Loucy (cell line): ENCODE results near the gene MYO9A.

Experiments
- H2AFZ ChIP-seq: fragments of 200-600 bp; sonication (generic); 2 replicates; pipeline ENCODE4 v1.6.0; 2016; ENCODE audit warnings: antibody characterized with exemption, mild to moderate bottlenecking, low read length, moderate library complexity
- H3F3A ChIP-seq: fragments of 200-600 bp; 2 replicates; pipeline ENCODE4 v1.6.0; 2016; ENCODE audit warnings: antibody characterized with exemption, low read depth, mild to moderate bottlenecking
- H3K27me3 ChIP-seq: fragments of 200-600 bp; sonication (generic); 2 replicates; pipeline ENCODE4 v1.6.1; 2014; ENCODE audit warnings: low read length, mild to moderate bottlenecking; ENCODE audit not compliant: insufficient read depth, poor library complexity, severe bottlenecking
- H3K36me3 ChIP-seq: fragments of 200-600 bp; sonication (generic); 2 replicates; pipeline ENCODE4 v1.6.1; 2016; ENCODE audit warnings: low read length; ENCODE audit not compliant: insufficient read depth
- H3K4me1 ChIP-seq: fragments of 200-600 bp; sonication (generic); 2 replicates; pipeline ENCODE4 v1.5.1; 2014; ENCODE audit warnings: low read length, mild to moderate bottlenecking; ENCODE audit not compliant: insufficient read depth, poor library complexity, severe bottlenecking
- H3K4me2 ChIP-seq: fragments of 200-600 bp; sonication (generic); 2 replicates; pipeline ENCODE4 v1.6.0; 2014; ENCODE audit warnings: antibody characterized with exemption, low read length, low read depth, mild to moderate bottlenecking; ENCODE audit not compliant: poor library complexity, severe bottlenecking
- H3K4me3 ChIP-seq: fragments of 200-600 bp; sonication (generic); 2 replicates; pipeline ENCODE4 v1.5.1; 2014; ENCODE audit warnings: low read length, mild to moderate bottlenecking, mixed read lengths; ENCODE audit not compliant: poor library complexity, severe bottlenecking
- H3K79me2 ChIP-seq: fragments of 200-600 bp; sonication (generic); 2 replicates; pipeline ENCODE4 v1.6.1; 2014; ENCODE audit warnings: low read length; ENCODE audit not compliant: insufficient read depth
- H3K9ac ChIP-seq: fragments of 200-600 bp; sonication (generic); 2 replicates; pipeline ENCODE4 v1.6.0; 2014; ENCODE audit warnings: mild to moderate bottlenecking, low read depth, low read length, moderate library complexity; ENCODE audit not compliant: poor library complexity, severe bottlenecking
- H3K9me2 ChIP-seq: fragments of 200-600 bp; sonication (generic); replicated peaks from 2 replicates; pipeline ENCODE4 v1.6.1; 2016; ENCODE audit warnings: low read depth, low read length, mixed read lengths
- H3K9me3 ChIP-seq: fragments of 200-600 bp; sonication (generic); 2 replicates; pipeline ENCODE4 v1.6.1; 2014; ENCODE audit warnings: mild to moderate bottlenecking, antibody characterized with exemption, low read length, low read depth; ENCODE audit not compliant: insufficient read depth
- H4K20me1 ChIP-seq: fragments of 200-600 bp; sonication (generic); 2 replicates; pipeline ENCODE4 v1.6.0; 2014; ENCODE audit warnings: antibody characterized with exemption, low read length, mild to moderate bottlenecking; ENCODE audit not compliant: insufficient read depth, poor library complexity, severe bottlenecking
- EZH2phosphoT487 ChIP-seq: fragments of 200-600 bp; IDR thresholded peaks from 2 replicates; pipeline ENCODE4 v1.6.1; 2018; ENCODE audit warnings: antibody characterized with exemption, mild to moderate bottlenecking, moderate library complexity, borderline replicate concordance
- TF ChIP-seq, protein P1 (sequence below): fragments of 200-600 bp; sonication (generic); conservative IDR thresholded peaks from 2 replicates; pipeline ENCODE4 v1.5.1; 2014; ENCODE audit warnings: mild to moderate bottlenecking, antibody characterized with exemption, low read length

MYO9A gene

GRCh38 chr15:72034351-72034750 lies 83.6 kb downstream of the MYO9A start:
- Histone ChIP-seq H3K27me3 (no peaks in the 10 kb centered on the region), H3K36me3 (peaks cover 15% of the 10 kb centered on the region; the same call in 1 of the 2 replicates), H3K9me2 (no peaks in the 10 kb centered on the region), H4K20me1 (peaks cover 3% of the 10 kb centered on the region), H3K4me2 (no peak overlapping the region), H3K79me2 (peaks cover 41% of the 10 kb centered on the region), H3K9ac (no peak overlapping the region), H3F3A (no peaks in the 10 kb centered on the region), H3K4me1 (no peaks in the 10 kb centered on the region), H2AFZ (no peak overlapping the region), H3K4me3 (no peak overlapping the region), H3K9me3 (peaks cover 9% of the 10 kb centered on the region; the same call in 1 of the 2 replicates)
- TF ChIP-seq EZH2phosphoT487 = no peak
- TF ChIP-seq, protein P1, sequence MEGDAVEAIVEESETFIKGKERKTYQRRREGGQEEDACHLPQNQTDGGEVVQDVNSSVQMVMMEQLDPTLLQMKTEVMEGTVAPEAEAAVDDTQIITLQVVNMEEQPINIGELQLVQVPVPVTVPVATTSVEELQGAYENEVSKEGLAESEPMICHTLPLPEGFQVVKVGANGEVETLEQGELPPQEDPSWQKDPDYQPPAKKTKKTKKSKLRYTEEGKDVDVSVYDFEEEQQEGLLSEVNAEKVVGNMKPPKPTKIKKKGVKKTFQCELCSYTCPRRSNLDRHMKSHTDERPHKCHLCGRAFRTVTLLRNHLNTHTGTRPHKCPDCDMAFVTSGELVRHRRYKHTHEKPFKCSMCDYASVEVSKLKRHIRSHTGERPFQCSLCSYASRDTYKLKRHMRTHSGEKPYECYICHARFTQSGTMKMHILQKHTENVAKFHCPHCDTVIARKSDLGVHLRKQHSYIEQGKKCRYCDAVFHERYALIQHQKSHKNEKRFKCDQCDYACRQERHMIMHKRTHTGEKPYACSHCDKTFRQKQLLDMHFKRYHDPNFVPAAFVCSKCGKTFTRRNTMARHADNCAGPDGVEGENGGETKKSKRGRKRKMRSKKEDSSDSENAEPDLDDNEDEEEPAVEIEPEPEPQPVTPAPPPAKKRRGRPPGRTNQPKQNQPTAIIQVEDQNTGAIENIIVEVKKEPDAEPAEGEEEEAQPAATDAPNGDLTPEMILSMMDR = no peak

DNA sequence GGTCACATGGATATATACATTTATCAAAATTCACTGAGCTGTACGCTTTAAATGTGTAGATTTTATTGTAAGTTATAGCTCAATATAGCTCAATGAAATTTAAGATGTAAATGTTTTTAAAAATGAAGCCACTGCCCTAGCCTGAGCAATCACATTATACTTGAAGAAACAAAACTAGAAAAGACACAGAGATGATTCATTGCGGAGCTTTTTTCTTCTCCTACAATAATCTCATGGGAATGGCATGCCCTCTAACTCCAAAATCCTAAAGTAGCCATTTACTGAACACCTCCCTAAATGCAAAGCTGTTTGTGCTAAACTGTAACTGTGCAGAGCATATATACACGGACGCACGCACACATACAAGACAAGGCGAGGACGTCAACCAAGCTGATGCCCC lies 84.2 kb downstream of the MYO9A start:
- Histone ChIP-seq H2AFZ (no peak overlapping the region), H3K9me3 (peaks cover 9% of the 10 kb centered on the region; the same call in 1 of the 2 replicates), H4K20me1 (peaks cover 3% of the 10 kb centered on the region), H3K36me3 (peaks cover 15% of the 10 kb centered on the region; the same call in 1 of the 2 replicates), H3K27me3 (no peaks in the 10 kb centered on the region), H3K79me2 (peaks cover 41% of the 10 kb centered on the region), H3K4me1 (no peaks in the 10 kb centered on the region), H3K4me2 (no peak overlapping the region), H3K4me3 (no peak overlapping the region), H3K9ac (no peak overlapping the region), H3K9me2 (no peaks in the 10 kb centered on the region), H3F3A (no peaks in the 10 kb centered on the region)
- TF ChIP-seq, protein P1 = no peak
- TF ChIP-seq EZH2phosphoT487 = no peak

DNA sequence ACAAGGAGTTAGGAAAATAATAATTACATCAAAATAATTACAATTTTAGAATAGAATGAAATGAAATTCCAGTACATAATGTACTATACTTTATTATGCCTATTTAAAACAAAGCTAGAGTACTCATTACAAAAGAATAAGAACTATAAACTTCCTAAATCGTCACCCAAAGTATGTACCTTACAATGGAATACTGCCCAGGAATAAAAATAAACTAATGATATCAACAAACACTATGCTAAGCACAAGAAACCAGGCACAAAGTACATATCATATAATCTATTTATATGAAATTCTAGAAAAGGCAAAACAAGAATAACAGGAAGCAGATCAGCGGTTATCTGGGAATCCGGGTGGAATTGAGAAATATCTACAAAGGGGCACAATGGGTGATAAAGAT lies 84.7 kb downstream of the MYO9A start:
- H2AFZ ChIP-seq = no peak overlapping the region
- peaks cover 38% of the 10 kb centered on the region for H3K79me2 ChIP-seq
- H3K4me1 ChIP-seq = no peaks in the 10 kb centered on the region
- no peak overlapping the region for H3K4me2 ChIP-seq
- no peaks in the 10 kb centered on the region for H3K27me3 ChIP-seq
- H3F3A ChIP-seq = no peaks in the 10 kb centered on the region
- H4K20me1 ChIP-seq = peaks cover 3% of the 10 kb centered on the region
- H3K9me3 ChIP-seq = peaks cover 9% of the 10 kb centered on the region; the same call in 1 of the 2 replicates
- H3K4me3 ChIP-seq = no peak overlapping the region
- peaks cover 15% of the 10 kb centered on the region; the same call in 1 of the 2 replicates for H3K36me3 ChIP-seq
- TF ChIP-seq, protein P1 = no peak
- no peak for TF ChIP-seq EZH2phosphoT487
- H3K9me2 ChIP-seq = no peaks in the 10 kb centered on the region
- H3K9ac ChIP-seq = no peak overlapping the region
